ENCODE results near the gene FAM83G.

- TF ChIP-seq ZNF274 (IDR thresholded peaks at IDR 0.05; ENCODE audit: low read depth, low read length), result no peak
- TF ChIP-seq SUZ12 (IDR thresholded peaks at IDR 0.05; ENCODE audit: extremely low read depth, insufficient read depth, insufficient read length), result no peak
Measured at GRCh38 chr17:18994631-18995030, 9.9 kb downstream of the FAM83G start.
